ENCODE measurements around the gene LRSAM1. TPM values are rescaled to one million over a fixed set of nuclear protein-coding genes. Genes with fewer than 3 reads are reported as not detected.

LRSAM1 gene
- total and polyA plus RNA-seq, 2 of the 8 experiments (the other 6 are each of a cell fraction or from before 2014, with no cell fraction given): 9.7 to 18.3 TPM

DNA sequence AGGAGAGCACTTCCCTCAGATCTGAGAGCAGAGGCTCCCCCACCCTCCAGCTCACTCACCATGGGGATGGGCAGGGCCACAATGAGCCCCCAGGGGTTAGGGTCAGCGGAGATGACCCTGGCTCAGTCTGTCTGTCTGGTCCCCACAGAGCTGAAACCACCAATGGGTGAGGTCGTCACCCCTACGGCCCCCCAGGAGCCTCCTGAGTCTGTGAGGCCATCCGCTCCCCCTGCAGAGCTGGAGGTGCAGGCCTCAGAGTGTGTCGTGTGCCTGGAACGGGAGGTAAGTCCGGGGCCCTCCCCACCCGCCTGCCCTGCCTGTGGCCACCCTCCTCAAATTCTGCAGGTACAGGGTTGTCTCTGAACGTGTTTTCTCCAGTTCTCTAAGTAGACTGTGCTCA, 49.6 kb downstream of the LRSAM1 start:
- Histone ChIP-seq H2BK15ac (ENCODE audit: low read length) (no peak overlapping the region), H4K91ac (replicated peaks; ENCODE audit: insufficient read length, low read length) (peak overlapping the region; percentile 8), H2BK12ac (ENCODE audit: low read depth, low read length) (no peak overlapping the region), H3K79me1 (ENCODE audit: low read depth, low read length) (no peaks in the 10 kb centered on the region), H2AFZ (ENCODE audit: low read length) (no peak overlapping the region), H4K20me1 (replicated peaks in 1 of 2; ENCODE audit: control insufficient read depth in 1 of 2, insufficient read depth in 2 of 2, low read length in 2 of 2) (peaks cover 0 to 1% of the 10 kb centered on the region in 2 experiments), H2AK5ac (ENCODE audit: low read depth, low read length) (no peak overlapping the region), H3K79me2 (ENCODE audit: control insufficient read depth in 1 of 2, insufficient read depth in 2 of 2, low read length in 2 of 2) (no peaks in the 10 kb centered on the region), H3K4ac (replicated peaks; ENCODE audit: insufficient read length, low read depth, low read length) (no peak overlapping the region), H3K27ac (ENCODE audit: low read depth, low read length) (no peak overlapping the region), H4K5ac (ENCODE audit: insufficient read length, low read depth, low read length) (no peak overlapping the region), H2BK5ac (ENCODE audit: low read depth, low read length) (no peak overlapping the region), H4K8ac (ENCODE audit: extremely low read depth, insufficient read depth, low read length) (peak overlapping the region; percentile 84; the same call in 1 of the 2 replicates), H3K56ac (replicated peaks; ENCODE audit: insufficient read length, low read depth, low read length) (no peak overlapping the region), H3K9ac (replicated peaks in 1 of 4; ENCODE audit: extremely low read depth in 1 of 4, low read depth in 3 of 4, low read length in 3 of 4) (no peak overlapping the region), H2BK20ac (ENCODE audit: low read length) (no peak overlapping the region), H3K36me3 (ENCODE audit: control insufficient read depth in 2 of 4, insufficient read depth in 4 of 4, low read length in 3 of 4) (peaks cover 0 to 7% (median 3%) of the 10 kb centered on the region in 4 experiments; a peak in 5 of 8 replicates), H3K9me3 (ENCODE audit: insufficient read depth in 2 of 2, low read depth in 1 of 2, low read length in 1 of 2) (no peaks in the 10 kb centered on the region), H2BK120ac (replicated peaks; ENCODE audit: low read depth, low read length) (no peak overlapping the region), H3K4me2 (ENCODE audit: insufficient read depth in 1 of 2, low read depth in 2 of 2, low read length in 2 of 2) (no peak overlapping the region), H3K14ac (ENCODE audit: insufficient read length) (no peak overlapping the region), H3K4me3 (ENCODE audit: extremely low read depth in 1 of 4, insufficient read depth in 2 of 4, low read depth in 3 of 4, low read length in 4 of 4) (no peak overlapping the region), H3K23ac (ENCODE audit: insufficient read length) (no peak overlapping the region), H3K18ac (ENCODE audit: extremely low read depth, low read length) (no peak overlapping the region), H3K23me2 (ENCODE audit: low read depth, low read length) (no peaks in the 10 kb centered on the region), H3K27me3 (replicated peaks in 1 of 4; ENCODE audit: control insufficient read depth in 3 of 4, extremely low read depth in 1 of 4, insufficient read depth in 3 of 4, low read length in 3 of 4) (no peaks in the 10 kb centered on the region), H3K4me1 (replicated peaks in 1 of 4; ENCODE audit: control insufficient read depth in 3 of 4, insufficient read depth in 4 of 4, low read length in 3 of 4) (peaks cover 0 to 3% (median 0%) of the 10 kb centered on the region in 4 experiments; a peak in 2 of 7 replicates)
- WGBS, 2 experiments (ENCODE audit: extremely low coverage in 1 of 2, insufficient coverage in 1 of 2, insufficient read length in 1 of 2, insufficient replicate concordance in 2 of 2, low coverage in 1 of 2, low lambda C conversion rate in 2 of 2, missing lambda C conversion rate in 1 of 2): 79% methylated on average over 9 of the region's 9 CpGs; no CpG with 5 or more reads in 1 of the 2 experiments
- FAIRE-seq (no peak), DNase-seq (ENCODE audit: low read depth in 1 of 2, low spot score in 2 of 2) (no peak)
- no peak for TF ChIP-seq SRF (IDR thresholded peaks at IDR 0.05; ENCODE audit: low read depth, low read length)
- 0 out of 2 replicates have a peak, but pooled peaks have one; percentile 17 for TF ChIP-seq POLR2AphosphoS5 (IDR thresholded peaks at IDR 0.05; ENCODE audit: low read depth, low read length)
- no peak for TF ChIP-seq ZNF274 (IDR thresholded peaks at IDR 0.05; ENCODE audit: borderline replicate concordance, extremely low read depth, low read length)
- POLR2A ChIA-PET (ENCODE audit: partially characterized antibody): interaction anchor here (0.9 to 1.3 kb wide), 3 partner anchors 11 to 86 kb away, joined by 3 to 5 read pairs (median 3); partner anchors contain the start of genes LRSAM1 and RPL12
- CTCF ChIA-PET (ENCODE audit: partially characterized antibody): interaction anchor here (0.6 to 11.4 kb wide), 8 partner anchors 9 to 977 kb away, joined by 3 to 193 read pairs (median 4); partner anchors contain the start of gene TOR2A

Data from H1 (cell line).